K562 (cell line): Measurements from ENCODE around the gene ALG8. TPM values are rescaled to one million over a fixed set of nuclear protein-coding genes. Genes with fewer than 3 reads are reported as not detected.
"Not testable (repeated sequence)": the region's sequence is repeated elsewhere in the genome, so short reads cannot be mapped to it uniquely, and the experiment has no call there.

Experiments used
- ATAC-seq: fragments of 200-7000 bp; cut with Tn5 transposase; 3 replicates; pipeline ENCODE4 v1.9.1; 2020; ENCODE audit warnings: moderate library complexity
- BruUV-seq: library from RNA; stranded (reverse); fragments of 400-500 nt; replicated peaks from 2 replicates; lab custom pipeline; 2021; lab: Mats Ljungman, UMichigan
- CTCF ChIA-PET: fragments of 300-600 bp; formaldehyde crosslinking; extraction: SDS; loops from one replicate; lab custom pipeline; 2021; ENCODE audit warnings: low intra/inter-chr PET ratio; lab: Yijun Ruan, JAX
- POLR2A ChIA-PET: fragments of 300-600, 350-650 bp; sonication (Branson Sonifier 250); formaldehyde crosslinking; extraction: SDS; loops from one replicate; lab custom pipeline; 2021; ENCODE audit warnings: antibody characterized with exemption, inconsistent platforms; lab: Yijun Ruan, JAX
- DNase-seq, 4 experiments: peaks; one replicate each; pipeline versions ENCODE4 v3.0.0 to v3.0.0-alpha.2; 2011 to 2018; ENCODE audit warnings: low spot score in 3 of 4, mixed read lengths in 3 of 4; ENCODE audit errors: extremely low read depth in 1 of 4
- FAIRE-seq: peaks from 2 replicates; lab custom pipeline; 2011; peaks lifted over from hg19 to GRCh38; lab: Jason Lieb, UNC
- H2AFZ ChIP-seq: 2 replicates; pipeline ENCODE4 v1.6.0; 2011; ENCODE audit warnings: low read depth, low read length, control low read depth, inconsistent platforms
- H3K27ac ChIP-seq: fragments of 200-600 bp; 3 replicates; pipeline ENCODE4 v1.8.0; 2011; ENCODE audit warnings: low read depth, mild to moderate bottlenecking, control low read depth, inconsistent platforms, low read length, moderate library complexity, mixed read lengths; ENCODE audit errors: extremely low read depth
- H3K27me3 ChIP-seq, 2 experiments: fragments of 300-600 bp in 1 of 2; 2 replicates in 1 of 2; 3 replicates in 1 of 2; pipeline versions ENCODE4 v1.6.0 to v1.8.0; 2011; ENCODE audit warnings: inconsistent platforms in 2 of 2, low read length in 2 of 2, mild to moderate bottlenecking in 1 of 2, mixed read lengths in 1 of 2, moderate library complexity in 1 of 2; ENCODE audit not compliant: control insufficient read depth in 2 of 2, insufficient read depth in 2 of 2
- H3K36me3 ChIP-seq: fragments of 300-600 bp; 3 replicates; pipeline ENCODE4 v1.8.0; 2011; ENCODE audit warnings: mild to moderate bottlenecking, low read length, inconsistent platforms; ENCODE audit not compliant: control insufficient read depth, insufficient read depth
- H3K4me1 ChIP-seq, 2 experiments: fragments of 200-600 bp in 1 of 2; replicated peaks in 1 of 2; 2 replicates in 1 of 2; 3 replicates in 1 of 2; pipeline versions ENCODE4 v1.5.1 to v1.8.0; 2011; ENCODE audit warnings: inconsistent platforms in 2 of 2, low read length in 2 of 2, mild to moderate bottlenecking in 1 of 2, mixed read lengths in 1 of 2, moderate library complexity in 1 of 2; ENCODE audit not compliant: control insufficient read depth in 2 of 2, insufficient read depth in 2 of 2
- H3K4me2 ChIP-seq: 2 replicates; pipeline ENCODE4 v1.6.1; 2011; ENCODE audit warnings: low read length, control low read depth, inconsistent platforms, mixed read lengths; ENCODE audit not compliant: insufficient read depth
- H3K4me3 ChIP-seq: fragments of 200-600 bp; sonication (generic), shearing (Covaris generic); 2 replicates; pipeline ENCODE4 v1.5.1; 2016; ENCODE audit warnings: control low read depth, inconsistent platforms
- H3K79me2 ChIP-seq: fragments of 200-600 bp; 3 replicates; pipeline ENCODE4 v1.8.0; 2011; ENCODE audit warnings: low read length, inconsistent platforms; ENCODE audit not compliant: control insufficient read depth, insufficient read depth
- H3K9ac ChIP-seq, 2 experiments: 2 replicates each; pipeline versions ENCODE4 v1.6.0 to v1.6.1; 2011; ENCODE audit warnings: low read depth in 2 of 2, low read length in 2 of 2, control low read depth in 1 of 2, inconsistent platforms in 1 of 2, mild to moderate bottlenecking in 1 of 2, mixed read lengths in 1 of 2; ENCODE audit not compliant: insufficient read depth in 1 of 2
- H3K9me1 ChIP-seq: one replicate; pipeline ENCODE4 v1.6.0; 2011; ENCODE audit warnings: inconsistent platforms, mild to moderate bottlenecking, low read length, moderate library complexity; ENCODE audit not compliant: control insufficient read depth, insufficient read depth
- H3K9me3 ChIP-seq: replicated peaks from 2 replicates; pipeline ENCODE4 v1.5.1; 2011; ENCODE audit warnings: low read depth, low read length, inconsistent platforms; ENCODE audit not compliant: control insufficient read depth, insufficient read depth
- H4K20me1 ChIP-seq: replicated peaks from 2 replicates; pipeline ENCODE4 v1.6.1; 2011; ENCODE audit warnings: low read length, inconsistent platforms, mixed read lengths; ENCODE audit not compliant: control insufficient read depth, insufficient read depth
- CTBP1 ChIP-seq: fragments of 450-650 bp; IDR thresholded peaks from 2 replicates; pipeline ENCODE4 v1.6.1; 2016; ENCODE audit warnings: borderline replicate concordance
- DEAF1 ChIP-seq: fragments of 450-650 bp; formaldehyde crosslinking; IDR thresholded peaks from 2 replicates; pipeline ENCODE4 v1.4.0; 2020; ENCODE audit warnings: mild to moderate bottlenecking, moderate library complexity
- JUN ChIP-seq, 2 experiments: sonication (generic) in 1 of 2; formaldehyde crosslinking in 1 of 2; IDR thresholded peaks; 2 replicates each; pipeline versions ENCODE4 v1.6.1 to v1.8.0; 2012 to 2022; ENCODE audit warnings: borderline replicate concordance in 2 of 2, mild to moderate bottlenecking in 2 of 2, improper control_type of control experiment in 1 of 2, low read depth in 1 of 2, low read length in 1 of 2, missing genetic modification reagents in 1 of 2
- MEIS2 ChIP-seq: fragments of 450-650 bp; IDR thresholded peaks from 2 replicates; pipeline ENCODE4 v1.6.1; 2014; ENCODE audit warnings: mild to moderate bottlenecking; ENCODE audit not compliant: partially characterized antibody
- PKNOX1 ChIP-seq: fragments of 450-650 bp; IDR thresholded peaks from 2 replicates; pipeline ENCODE4 v1.6.1; 2016
- PTRF ChIP-seq: fragments of 450-650 bp; IDR thresholded peaks from 2 replicates; pipeline ENCODE4 v1.6.1; 2016; ENCODE audit warnings: mild to moderate bottlenecking, missing genetic modification characterization, missing compliant biosample characterization
- RBM39 ChIP-seq: fragments of 200-400 bp; formaldehyde crosslinking; optimal IDR thresholded peaks from 2 replicates; pipeline ENCODE3; 2018; ENCODE audit warnings: low read depth, low read length
- ZNF121 ChIP-seq: sonication (generic); formaldehyde crosslinking; conservative IDR thresholded peaks from 2 replicates; pipeline ENCODE4 v1.8.0; 2022; ENCODE audit warnings: missing genetic modification reagents
- ZNF134 ChIP-seq: fragments of 250-450 bp; sonication (Bioruptor Pico); conservative IDR thresholded peaks from 2 replicates; pipeline ENCODE4 v1.4.0; 2020
- ZNF324 ChIP-seq: fragments of 250-450 bp; sonication (Bioruptor Pico); IDR thresholded peaks from 2 replicates; pipeline ENCODE4 v1.4.0; 2020; ENCODE audit warnings: mild to moderate bottlenecking
- ZNF347 ChIP-seq: fragments of 450-650 bp; formaldehyde crosslinking; IDR thresholded peaks from 2 replicates; pipeline ENCODE4 v1.4.0; 2020; ENCODE audit warnings: low read depth, mild to moderate bottlenecking, moderate library complexity
- WGBS: fragments of 100-300 bp; shearing (Covaris generic); methylation state at CpG from one replicate; pipeline ENCODE4 v1.1.6; 2016; ENCODE audit warnings: low coverage, mixed read lengths; ENCODE audit not compliant: insufficient coverage; ENCODE audit errors: missing lambda C conversion rate; 5-methylcytosine and 5-hydroxymethylcytosine counted together
- in situ Hi-C: fragments of 300-500 bp; cut with MboI; formaldehyde crosslinking; loops from 4 replicates; pipeline ENCODE4 v1.15.0; 2018; ENCODE audit warnings: inconsistent platforms, mixed read lengths
- intact Hi-C: fragments of 100-400 bp; cut with micrococcal nuclease; formaldehyde crosslinking; loops from 2 replicates; pipeline ENCODE4 v1.14.2; 2022
- polyA plus RNA-seq, 8 experiments: library from polyadenylated mRNA; depleted of rRNA in 4 of 8; stranded (reverse) in 5 of 8; unstranded in 3 of 8; fragments of >200 nt; fragmentation: Nextera tagmentation in 2 of 8; fragmentation: Illumina TruSeq in 1 of 8; extraction: Ambion mirVana in 2 of 8; extraction: Trizol in 1 of 8; gene quantifications; 2 replicates each; pipeline versions ENCODE4 v1.2.1 to v1.2.3, GENCODE V29; 2011 to 2014; ENCODE audit warnings: inconsistent platforms in 1 of 8, missing spikeins in 1 of 8
- total RNA-seq, 7 experiments: library from RNA; depleted of rRNA in 6 of 7; stranded (reverse); fragments of >200 nt in 6 of 7; fragmentation: Illumina TruSeq in 2 of 7; extraction: Trizol in 2 of 7; gene quantifications; 2 replicates each; pipeline versions ENCODE4 v1.2.1 to v1.2.3, GENCODE V29; 2011 to 2021; ENCODE audit warnings: low replicate concordance in 1 of 7

The ALG8 gene
- total and polyA plus RNA-seq, 9 of the 15 experiments (the other 6 are each of a cell fraction or from before 2014, with no cell fraction given): 59.3 to 189 (median 106) TPM

- H4K20me1 ChIP-seq, FAIRE-seq, intact Hi-C loops, H3K27ac ChIP-seq, CTCF ChIA-PET, H3K27me3 ChIP-seq, H2AFZ ChIP-seq, H3K9me1 ChIP-seq, BruUV-seq, in situ Hi-C loops, H3K9me3 ChIP-seq, ATAC-seq, DNase-seq: not testable (repeated sequence)
- Histone ChIP-seq H3K4me3 (peak overlapping the region; percentile 92), H3K36me3 (peaks cover 35% of the 10 kb centered on the region), H3K9ac (peak overlapping the region in 1 of 2 experiments; percentile 91; a peak in 2 of 4 replicates), H3K79me2 (peaks cover 81% of the 10 kb centered on the region), H3K4me1 (peaks cover 23 to 35% of the 10 kb centered on the region in 2 experiments), H3K4me2 (peak overlapping the region; percentile 99)
- 45% methylated on average over 4 of the region's 4 CpGs for WGBS
- TF ChIP-seq ZNF121: peak; percentile 73
- POLR2A ChIA-PET: interaction anchor here (0.6 to 2.9 kb wide), 18 partner anchors 9 to 308 kb away, joined by 3 to 18 read pairs (median 3); partner anchors contain the start of genes INTS4 and THRSP
Observed at GRCh38 chr11:78077592-78077991, 61.8 kb downstream of the ALG8 start.

- peak overlapping the region; percentile 43 to 65; a peak in 2 of 4 replicates for H3K9ac ChIP-seq
- ATAC-seq: no peak
- TF ChIP-seq RBM39 (no peak), ZNF347 (CRISPR knock-in tag) (no peak), ZNF134 (CRISPR knock-in tag) (no peak), MEIS2 (no peak), DEAF1 (CRISPR knock-in tag) (no peak), PKNOX1 (no peak), PTRF (tag) (no peak), JUN (IDR thresholded peaks at IDR 0.05; ENCODE audit: borderline replicate concordance, low read depth, low read length) (no peak), JUN (CRISPR knock-in tag; IDR thresholded peaks at IDR 0.05; ENCODE audit: borderline replicate concordance) (no peak), CTBP1 (peak; percentile 26; the same call in 1 of the 2 replicates), ZNF324 (CRISPR knock-in tag) (0 out of 2 replicates have a peak, but pooled peaks have one; percentile 29), ZNF121 (peak; percentile 68)
Observed at GRCh38 chr11:78076733-78077403, 62.6 kb downstream of the ALG8 start.

More at GRCh38 chr11:78076733-78077403, 62.6 kb downstream of the ALG8 start:
- no TSS peak for BruUV-seq
- Histone ChIP-seq H3K27ac (peak overlapping the region; percentile 67), H2AFZ (no peak overlapping the region), H3K4me1 (peaks cover 23 to 35% of the 10 kb centered on the region in 2 experiments), H3K36me3 (peaks cover 41% of the 10 kb centered on the region), H3K9me3 (no peaks in the 10 kb centered on the region), H3K27me3 (no peaks in the 10 kb centered on the region), H3K4me3 (peak overlapping the region; percentile 19), H3K4me2 (peak overlapping the region; percentile 99), H4K20me1 (peaks cover 9% of the 10 kb centered on the region; the same call in 1 of the 2 replicates), H3K79me2 (peaks cover 82% of the 10 kb centered on the region), H3K9me1 (no peaks in the 10 kb centered on the region)
- FAIRE-seq (no peak), DNase-seq (no peak)
- ChIA-PET POLR2A (interaction anchor here (0.6 to 2.9 kb wide), 11 partner anchors 9 to 302 kb away, joined by 3 to 18 read pairs (median 4); partner anchors contain the start of gene INTS4), CTCF (no interaction called here)
- in situ Hi-C loops (no loop called here), intact Hi-C loops (no loop called here)
- WGBS: 29% methylated on average over 6 of the region's 6 CpGs
